ENCODE measurements around the gene TSNAXIP1.

DNA sequence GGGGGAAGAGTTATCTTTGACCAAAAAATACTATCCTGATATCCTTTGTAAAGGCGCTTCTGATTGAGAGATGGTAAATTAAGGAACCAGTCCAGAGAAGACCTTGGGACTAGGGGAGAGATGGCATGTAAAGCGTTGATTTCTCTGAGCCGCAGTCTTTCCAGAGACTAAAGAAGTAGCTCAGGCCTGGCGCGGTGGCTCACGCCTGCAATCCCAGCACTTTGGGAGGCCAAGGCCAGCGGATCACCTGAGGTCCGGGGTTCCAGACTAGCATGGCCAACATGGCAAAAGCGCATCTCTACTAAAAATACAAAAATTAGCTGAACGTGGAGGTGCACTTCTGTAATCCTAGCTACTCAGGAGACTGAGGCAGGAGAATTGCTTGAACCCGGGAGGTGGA, 41.4 kb downstream of the TSNAXIP1 start:
- TF ChIP-seq, protein P1, sequence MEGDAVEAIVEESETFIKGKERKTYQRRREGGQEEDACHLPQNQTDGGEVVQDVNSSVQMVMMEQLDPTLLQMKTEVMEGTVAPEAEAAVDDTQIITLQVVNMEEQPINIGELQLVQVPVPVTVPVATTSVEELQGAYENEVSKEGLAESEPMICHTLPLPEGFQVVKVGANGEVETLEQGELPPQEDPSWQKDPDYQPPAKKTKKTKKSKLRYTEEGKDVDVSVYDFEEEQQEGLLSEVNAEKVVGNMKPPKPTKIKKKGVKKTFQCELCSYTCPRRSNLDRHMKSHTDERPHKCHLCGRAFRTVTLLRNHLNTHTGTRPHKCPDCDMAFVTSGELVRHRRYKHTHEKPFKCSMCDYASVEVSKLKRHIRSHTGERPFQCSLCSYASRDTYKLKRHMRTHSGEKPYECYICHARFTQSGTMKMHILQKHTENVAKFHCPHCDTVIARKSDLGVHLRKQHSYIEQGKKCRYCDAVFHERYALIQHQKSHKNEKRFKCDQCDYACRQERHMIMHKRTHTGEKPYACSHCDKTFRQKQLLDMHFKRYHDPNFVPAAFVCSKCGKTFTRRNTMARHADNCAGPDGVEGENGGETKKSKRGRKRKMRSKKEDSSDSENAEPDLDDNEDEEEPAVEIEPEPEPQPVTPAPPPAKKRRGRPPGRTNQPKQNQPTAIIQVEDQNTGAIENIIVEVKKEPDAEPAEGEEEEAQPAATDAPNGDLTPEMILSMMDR (optimal IDR thresholded peaks at IDR 0.05 in 1 of 3, IDR thresholded peaks at IDR 0.05 in 1 of 3, conservative IDR thresholded peaks at IDR 0.05 in 1 of 3; ENCODE audit: extremely low read depth in 1 of 3, insufficient read depth in 2 of 3, low read length in 3 of 3), result no peak
- no peak for TF ChIP-seq EZH2 (IDR thresholded peaks at IDR 0.05; ENCODE audit: low read length)
